ENCODE measurements around the gene HBZ. TPM values are rescaled to one million over a fixed set of nuclear protein-coding genes. Genes with fewer than 3 reads are reported as not detected.

Gene HBZ
- total and polyA plus RNA-seq, 2 of the 13 experiments (the other 11 are each of a cell fraction or from before 2014, with no cell fraction given), result 0.21 TPM; not detected in 1

DNA sequence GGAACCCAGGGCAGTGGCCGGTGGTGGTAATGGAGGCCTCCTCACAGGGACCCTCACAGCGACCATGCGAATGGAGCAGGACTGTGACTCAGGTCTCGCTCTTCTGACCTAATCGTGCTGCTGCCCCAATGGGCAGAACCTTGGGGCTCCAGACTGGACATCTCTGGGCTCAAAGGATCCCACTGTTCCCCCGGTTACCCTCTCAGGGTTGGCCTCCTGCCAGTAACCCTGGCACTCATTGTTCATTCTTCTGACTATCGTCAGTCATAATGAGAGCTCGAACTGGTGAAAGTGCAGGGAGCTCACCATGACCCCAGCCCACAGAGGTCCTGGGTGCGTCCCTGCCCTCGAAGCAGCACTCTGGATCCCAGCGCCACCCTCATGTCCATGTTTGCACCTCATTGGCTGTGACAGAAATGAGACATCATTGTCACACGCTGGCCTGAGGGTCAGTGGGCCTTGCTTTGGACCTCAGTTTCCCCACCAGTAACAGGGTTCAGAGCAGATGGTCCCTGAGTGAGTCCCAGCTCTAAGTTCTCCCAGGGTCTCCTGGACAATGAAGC is 10.0 kb upstream of the HBZ start:
- DNase-seq (ENCODE audit: low spot score) (peak; percentile 52), FAIRE-seq (no peak), ATAC-seq (peak; percentile 27)
- peaks cover 42% of the 10 kb centered on the region for H3K4me1 ChIP-seq (ENCODE audit: insufficient read depth, low read length)
- ChIA-PET POLR2A (no interaction called here), CTCF (ENCODE audit: low intra/inter-chr PET ratio, low total read pairs) (no interaction called here)
- no peaks in the 10 kb centered on the region for H3K9me3 ChIP-seq (ENCODE audit: low read length)
- 0 out of 2 replicates have a peak overlapping the region, but pooled peaks have one; percentile 43 for H3K9ac ChIP-seq (ENCODE audit: insufficient read depth, low read depth, low read length)
- H3K4me3 ChIP-seq (replicated peaks in 1 of 3; ENCODE audit: insufficient read depth in 1 of 3, low read depth in 2 of 3, low read length in 3 of 3), result peak overlapping the region in 1 of 3 experiments; percentile 49; a peak in 2 of 6 replicates
- H3K27ac ChIP-seq (ENCODE audit: extremely low read length, insufficient read depth, low read length), result no peak overlapping the region
- H3K79me2 ChIP-seq (ENCODE audit: insufficient read depth, low read length), result peaks cover 4% of the 10 kb centered on the region
- H4K20me1 ChIP-seq (ENCODE audit: insufficient read depth, low read length), result no peaks in the 10 kb centered on the region
- peaks cover 0 to 4% of the 10 kb centered on the region in 2 experiments; a peak in 1 of 5 replicates for H3K27me3 ChIP-seq (ENCODE audit: control insufficient read depth in 1 of 2, insufficient read depth in 2 of 2, low read length in 2 of 2)
- WGBS (ENCODE audit: low lambda C conversion rate), result 13% methylated on average over 4 of the region's 12 CpGs
- H2AFZ ChIP-seq (ENCODE audit: low read length), result no peak overlapping the region
- H3K4me2 ChIP-seq (ENCODE audit: low read depth, low read length), result peak overlapping the region; percentile 75
- BruUV-seq (replicated peaks), result no TSS peak
- TF ChIP-seq SRSF1 (optimal IDR thresholded peaks at IDR 0.05; ENCODE audit: low read depth, low read length) (no peak), ZNF510 (CRISPR knock-in tag; IDR thresholded peaks at IDR 0.05; ENCODE audit: low read depth) (no peak), RXRA (CRISPR knock-in tag; IDR thresholded peaks at IDR 0.05) (0 out of 2 replicates have a peak, but pooled peaks have one; percentile 19), SOX13 (IDR thresholded peaks at IDR 0.05) (no peak), SOX13 (CRISPR knock-in tag; conservative IDR thresholded peaks at IDR 0.05 in 1 of 2, IDR thresholded peaks at IDR 0.05 in 1 of 2) (peak in 1 of 2 experiments; percentile 36; a peak in 2 of 4 replicates), ZMYM2 (CRISPR knock-in tag; IDR thresholded peaks at IDR 0.05) (0 out of 2 replicates have a peak, but pooled peaks have one; percentile 39), ZBTB42 (CRISPR knock-in tag; IDR thresholded peaks at IDR 0.05) (no peak)
- intact Hi-C loops (cut with micrococcal nuclease; ENCODE audit: unreplicated experiment), result no loop called here
- H3K36me3 ChIP-seq (replicated peaks in 1 of 2; ENCODE audit: control insufficient read depth in 1 of 2, insufficient read depth in 2 of 2, low read length in 2 of 2), result no peaks in the 10 kb centered on the region
- in situ Hi-C loops (cut with HindIII; ENCODE audit: extremely low pct_ligation_motif_present, low pct_unique_long_range_greater_than_20kb), result no loop called here

DNA sequence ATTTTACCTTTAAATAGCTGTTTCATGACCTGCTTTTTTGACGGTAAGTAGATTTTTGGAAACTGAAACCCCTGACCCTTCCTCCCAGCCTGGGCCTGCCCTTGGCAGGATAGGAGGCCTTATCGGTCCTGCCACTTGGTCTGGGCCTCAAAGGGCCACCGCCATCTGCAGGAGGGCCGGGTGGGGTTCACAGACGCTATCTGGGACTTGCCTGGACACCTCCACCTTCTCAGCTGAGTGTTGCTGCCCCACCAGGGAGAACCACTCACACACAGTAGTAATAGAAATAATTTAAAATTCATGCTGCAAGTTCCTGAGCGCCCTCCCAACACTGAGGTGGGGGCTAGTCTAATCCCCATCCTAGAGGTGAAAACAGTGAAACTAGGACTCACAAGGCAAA is 9.4 kb upstream of the HBZ start:
- H3K9me3 ChIP-seq (ENCODE audit: low read length), result no peaks in the 10 kb centered on the region
- no peaks in the 10 kb centered on the region for H3K36me3 ChIP-seq (replicated peaks in 1 of 2; ENCODE audit: control insufficient read depth in 1 of 2, insufficient read depth in 2 of 2, low read length in 2 of 2)
- no peak for FAIRE-seq
- no peaks in the 10 kb centered on the region for H4K20me1 ChIP-seq (ENCODE audit: insufficient read depth, low read length)
- H3K27me3 ChIP-seq (ENCODE audit: control insufficient read depth in 1 of 2, insufficient read depth in 2 of 2, low read length in 2 of 2), result peaks cover 0 to 4% of the 10 kb centered on the region in 2 experiments; a peak in 1 of 5 replicates
- peak overlapping the region in 1 of 3 experiments; percentile 52; a peak in 1 of 6 replicates for H3K4me3 ChIP-seq (replicated peaks in 1 of 3; ENCODE audit: insufficient read depth in 1 of 3, low read depth in 2 of 3, low read length in 3 of 3)
- ATAC-seq, result peak; percentile 11; the same call in 2 of the 3 replicates
- ChIA-PET CTCF (ENCODE audit: low intra/inter-chr PET ratio, low total read pairs) (no interaction called here), POLR2A (no interaction called here)
- H3K79me2 ChIP-seq (ENCODE audit: insufficient read depth, low read length), result no peaks in the 10 kb centered on the region
- no peak overlapping the region for H2AFZ ChIP-seq (ENCODE audit: low read length)
- no peak overlapping the region for H3K9ac ChIP-seq (ENCODE audit: insufficient read depth, low read depth, low read length)
- BruUV-seq (replicated peaks), result no TSS peak
- DNase-seq (ENCODE audit: low spot score), result no peak
- peak overlapping the region; percentile 75 for H3K4me2 ChIP-seq (ENCODE audit: low read depth, low read length)
- 61% methylated on average over 6 of the region's 6 CpGs for WGBS (ENCODE audit: low lambda C conversion rate)
- H3K27ac ChIP-seq (ENCODE audit: extremely low read length, insufficient read depth, low read length), result no peak overlapping the region
- in situ Hi-C loops (cut with HindIII; ENCODE audit: extremely low pct_ligation_motif_present, low pct_unique_long_range_greater_than_20kb), result no loop called here
- intact Hi-C loops (cut with micrococcal nuclease; ENCODE audit: unreplicated experiment), result no loop called here
- H3K4me1 ChIP-seq (ENCODE audit: insufficient read depth, low read length), result peaks cover 41% of the 10 kb centered on the region
- TF ChIP-seq, protein P1, sequence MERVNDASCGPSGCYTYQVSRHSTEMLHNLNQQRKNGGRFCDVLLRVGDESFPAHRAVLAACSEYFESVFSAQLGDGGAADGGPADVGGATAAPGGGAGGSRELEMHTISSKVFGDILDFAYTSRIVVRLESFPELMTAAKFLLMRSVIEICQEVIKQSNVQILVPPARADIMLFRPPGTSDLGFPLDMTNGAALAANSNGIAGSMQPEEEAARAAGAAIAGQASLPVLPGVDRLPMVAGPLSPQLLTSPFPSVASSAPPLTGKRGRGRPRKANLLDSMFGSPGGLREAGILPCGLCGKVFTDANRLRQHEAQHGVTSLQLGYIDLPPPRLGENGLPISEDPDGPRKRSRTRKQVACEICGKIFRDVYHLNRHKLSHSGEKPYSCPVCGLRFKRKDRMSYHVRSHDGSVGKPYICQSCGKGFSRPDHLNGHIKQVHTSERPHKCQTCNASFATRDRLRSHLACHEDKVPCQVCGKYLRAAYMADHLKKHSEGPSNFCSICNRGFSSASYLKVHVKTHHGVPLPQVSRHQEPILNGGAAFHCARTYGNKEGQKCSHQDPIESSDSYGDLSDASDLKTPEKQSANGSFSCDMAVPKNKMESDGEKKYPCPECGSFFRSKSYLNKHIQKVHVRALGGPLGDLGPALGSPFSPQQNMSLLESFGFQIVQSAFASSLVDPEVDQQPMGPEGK (CRISPR knock-in tag; IDR thresholded peaks at IDR 0.05), result 0 out of 2 replicates have a peak, but pooled peaks have one; percentile 12
- no peak for TF ChIP-seq TCF7 (IDR thresholded peaks at IDR 0.05; ENCODE audit: low read depth)
- TF ChIP-seq ZNF251 (CRISPR knock-in tag; IDR thresholded peaks at IDR 0.05), result no peak
- TF ChIP-seq ZNF775 (CRISPR knock-in tag; IDR thresholded peaks at IDR 0.05; ENCODE audit: borderline replicate concordance), result no peak
- TF ChIP-seq ZFX (CRISPR knock-in tag; IDR thresholded peaks at IDR 0.05; ENCODE audit: low read depth), result peak; percentile 5; the same call in 1 of the 2 replicates
